C1 segment of cervical spinal cord (tissue), 14 donors: ENCODE measurements around the gene BDKRB2.
"Not testable (repeated sequence)": the region's sequence is repeated elsewhere in the genome, so short reads cannot be mapped to it uniquely, and the experiment has no call there.

Source experiments
- DNase-seq, 14 donors: peaks; one replicate each; lab custom pipeline; 2025; lab: John Stamatoyannopoulos, UW

BDKRB2 gene

DNA sequence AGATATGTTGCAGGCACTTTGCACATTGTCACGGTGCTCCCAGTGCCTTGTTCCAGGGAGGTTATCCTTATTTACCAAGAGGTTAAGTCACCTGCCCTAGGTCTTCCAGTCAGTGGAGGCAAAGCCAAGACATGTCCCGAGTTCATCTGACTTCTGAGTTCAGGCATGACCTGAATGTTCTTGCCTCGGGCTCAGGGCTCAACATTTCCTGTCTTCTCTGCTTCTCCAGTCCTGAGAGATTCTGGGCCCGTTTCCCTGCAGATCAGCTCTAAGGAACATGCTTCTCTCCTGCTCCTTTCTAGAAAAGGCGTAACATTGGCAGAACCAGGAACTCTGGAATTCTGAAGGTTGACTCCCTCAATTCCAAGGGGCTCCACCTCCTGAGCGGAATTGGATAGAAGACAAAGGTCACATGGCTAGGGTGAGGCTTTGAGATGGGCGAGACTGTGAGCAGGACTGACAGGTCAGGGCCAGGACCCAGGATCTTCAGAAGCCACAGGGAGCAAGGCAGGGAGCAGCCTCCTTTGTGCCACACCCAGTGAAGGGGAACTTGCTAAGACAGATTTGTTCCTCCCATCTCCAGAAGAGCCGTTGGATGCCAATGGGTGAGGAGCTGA lies 19.9 kb downstream of the BDKRB2 start:
- DNase-seq, result no peak

DNA sequence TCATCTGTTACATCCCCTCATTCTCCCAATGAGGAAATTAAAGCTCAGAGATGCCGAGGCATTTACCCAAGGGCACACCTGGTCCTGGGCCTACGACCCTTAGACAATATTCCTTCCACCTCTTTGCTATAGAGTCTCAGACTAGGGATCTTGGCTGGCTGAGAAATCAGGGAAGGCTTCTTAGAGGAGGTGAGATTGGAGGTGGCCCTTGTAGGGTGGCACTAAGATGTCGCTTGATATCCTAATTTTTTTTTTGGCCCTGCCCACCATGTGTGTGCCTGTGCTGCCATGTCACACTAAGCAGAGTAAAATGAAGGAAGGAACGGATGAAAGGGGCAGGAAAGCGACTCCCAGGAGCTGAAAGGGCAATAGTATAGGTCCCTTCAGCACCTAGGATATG lies 20.6 kb downstream of the BDKRB2 start:
- DNase-seq, result no peak

DNA sequence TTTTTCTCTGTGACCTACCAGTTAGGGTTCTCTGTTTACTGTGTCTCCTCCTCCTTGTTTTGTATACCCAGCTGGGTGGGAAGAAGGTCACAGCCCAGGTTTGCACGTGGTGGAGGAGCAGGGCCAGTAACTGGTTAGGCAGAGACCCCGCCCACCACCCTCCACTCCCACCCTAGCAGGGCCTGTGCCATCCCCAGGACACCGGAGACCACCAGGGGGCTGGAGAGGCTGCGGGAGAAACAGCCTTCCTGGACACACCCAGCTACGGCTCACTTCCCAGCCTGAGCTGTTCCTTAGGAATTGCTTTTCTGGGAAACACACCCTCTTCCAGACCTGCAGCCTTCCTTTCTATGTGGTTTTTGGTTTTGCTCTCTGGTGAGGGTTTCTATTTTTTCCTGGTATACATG lies 21.1 kb downstream of the BDKRB2 start:
- no peak for DNase-seq

DNA sequence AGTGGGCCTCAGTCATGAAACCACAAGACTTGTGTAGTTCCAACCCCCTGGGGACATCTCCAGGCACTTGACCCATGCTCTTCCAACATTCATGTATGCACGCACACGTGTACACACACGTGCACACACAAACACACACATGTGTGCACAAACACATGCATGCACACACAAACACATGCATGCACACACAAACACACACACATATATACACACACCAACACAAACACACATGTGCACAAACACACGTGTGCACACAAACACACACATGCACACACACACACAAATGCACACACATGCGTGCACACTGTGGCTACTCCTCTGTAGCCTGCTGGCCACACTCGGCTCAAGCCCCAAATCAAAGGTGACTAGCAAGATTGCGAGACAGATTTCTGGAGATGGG lies 22.8 kb downstream of the BDKRB2 start:
- DNase-seq, result no peak

DNA sequence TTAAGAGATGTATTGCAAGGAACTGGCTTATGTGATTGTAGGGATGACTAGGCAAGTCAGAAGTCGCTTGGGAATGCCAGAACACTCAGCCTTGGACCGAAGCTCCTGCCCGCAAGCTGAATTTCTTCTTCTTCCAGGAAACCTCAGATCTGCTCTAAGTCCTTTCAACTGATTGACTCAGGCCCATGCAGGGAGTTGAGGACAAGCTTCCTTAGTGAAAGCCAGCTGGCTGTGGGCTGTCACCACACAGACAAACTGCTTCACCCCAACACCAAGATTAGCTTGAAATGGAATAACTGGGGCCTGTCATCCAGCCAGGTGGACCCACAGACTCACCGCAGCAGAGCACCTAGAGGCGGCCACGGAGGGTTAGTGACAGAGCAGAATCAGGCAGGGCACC lies 24.7 kb downstream of the BDKRB2 start:
- no peak for DNase-seq

DNA sequence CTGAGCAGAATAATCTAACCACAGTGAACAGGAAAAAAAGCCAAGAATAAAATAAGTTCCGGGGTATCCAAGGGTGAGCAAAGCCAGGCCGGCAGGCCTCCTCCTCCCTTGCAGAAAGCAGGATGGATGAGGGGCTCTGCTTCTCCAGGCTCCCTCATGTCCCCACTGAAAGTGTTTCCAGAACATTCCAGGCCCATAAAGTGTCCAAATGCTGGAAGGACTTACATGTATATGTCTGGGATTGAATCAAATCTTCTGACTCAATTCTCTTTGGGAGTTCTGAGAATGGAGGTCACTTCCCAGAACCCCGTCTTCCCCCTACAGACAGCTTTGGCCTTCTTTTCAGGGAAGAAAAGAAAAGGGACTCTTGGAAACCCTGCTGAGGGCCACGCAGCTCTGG lies 26.4 kb downstream of the BDKRB2 start:
- DNase-seq, result no peak

DNA sequence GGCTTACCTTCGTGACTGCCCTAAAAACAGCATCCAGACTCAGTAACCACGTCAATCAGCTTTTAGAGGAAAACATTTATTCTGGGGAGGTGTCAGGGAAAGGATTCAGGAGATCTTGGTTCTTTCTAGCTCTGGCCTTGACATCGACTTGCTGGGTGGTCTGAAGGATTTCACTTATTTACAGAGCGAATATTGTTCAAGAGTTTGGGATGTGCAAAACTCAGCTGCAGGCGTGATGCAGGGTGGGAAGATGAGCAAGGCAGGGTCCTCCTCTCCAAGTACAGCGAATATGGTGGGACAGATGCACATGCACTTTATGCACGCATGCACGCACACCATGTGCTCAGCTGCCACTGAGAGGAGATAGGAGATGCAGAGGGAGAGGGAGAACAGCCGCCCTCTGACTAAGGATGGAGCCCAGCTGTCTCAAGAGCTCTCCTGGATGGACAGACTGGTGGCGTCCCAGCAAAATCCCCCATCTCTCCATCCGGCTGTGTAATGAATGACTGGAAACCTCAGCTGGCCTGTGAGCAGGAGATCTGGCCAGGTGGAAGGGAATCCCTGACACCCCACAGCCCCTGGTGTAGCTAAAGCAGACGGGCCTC lies 27.0 kb downstream of the BDKRB2 start:
- no peak for DNase-seq

DNA sequence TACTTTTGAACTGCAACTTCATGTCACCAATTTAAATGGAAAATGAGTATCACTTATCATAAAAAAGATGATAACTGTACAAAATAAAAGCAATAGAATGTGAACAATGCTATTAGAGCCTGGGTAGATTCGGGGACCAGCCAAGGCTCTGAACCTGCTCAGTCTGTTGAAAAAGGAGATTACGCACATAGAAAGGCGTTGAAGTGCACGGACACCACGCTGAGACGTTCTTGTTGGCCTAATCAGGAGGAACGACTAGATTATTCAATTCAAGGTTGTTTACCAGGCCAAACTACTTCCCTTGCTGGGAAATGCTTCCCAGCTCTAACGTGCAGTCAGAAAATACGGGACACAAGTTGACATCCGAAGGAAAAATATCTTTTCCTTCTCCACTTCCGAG lies 27.9 kb downstream of the BDKRB2 start:
- DNase-seq, result no peak

DNA sequence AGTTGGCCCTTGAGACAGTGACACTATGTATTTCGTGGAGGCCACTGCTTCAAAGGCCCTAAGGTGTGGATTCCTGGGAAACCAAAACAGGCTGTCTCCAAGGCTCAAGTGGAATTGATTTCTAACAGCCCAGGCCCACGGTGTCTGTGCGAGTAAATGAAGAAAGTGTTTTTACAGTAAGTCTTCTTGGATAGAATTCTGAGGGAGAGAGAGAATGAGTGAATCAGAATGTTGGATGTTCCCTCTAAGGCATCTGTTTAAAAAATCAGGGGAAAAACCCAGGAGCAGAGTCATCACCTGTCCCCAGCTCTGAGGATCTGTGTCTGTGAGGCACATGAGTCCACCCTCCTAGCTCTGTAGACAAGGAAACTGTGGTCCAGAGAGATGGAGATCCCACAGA lies 29.0 kb downstream of the BDKRB2 start:
- no peak for DNase-seq

DNA sequence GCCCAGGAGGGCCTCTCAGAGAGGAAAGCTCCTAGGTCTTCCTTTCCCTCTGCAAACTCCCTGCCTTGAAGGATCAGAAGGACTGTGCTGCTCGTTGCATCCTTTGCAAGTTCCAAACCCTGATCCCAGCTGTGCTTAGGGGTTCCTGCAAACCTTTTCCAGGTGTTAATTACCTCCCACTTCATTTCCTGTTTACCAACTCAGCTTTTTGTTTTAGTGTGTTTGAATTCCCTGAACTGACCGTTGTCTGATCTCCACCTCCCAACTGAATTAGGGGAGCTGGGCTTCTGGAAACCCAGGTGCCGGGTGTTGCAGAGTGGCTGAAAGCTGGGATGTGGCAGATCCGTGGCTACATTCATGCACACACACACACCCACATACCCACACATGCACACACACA lies 30.8 kb downstream of the BDKRB2 start:
- DNase-seq, result no peak

DNA sequence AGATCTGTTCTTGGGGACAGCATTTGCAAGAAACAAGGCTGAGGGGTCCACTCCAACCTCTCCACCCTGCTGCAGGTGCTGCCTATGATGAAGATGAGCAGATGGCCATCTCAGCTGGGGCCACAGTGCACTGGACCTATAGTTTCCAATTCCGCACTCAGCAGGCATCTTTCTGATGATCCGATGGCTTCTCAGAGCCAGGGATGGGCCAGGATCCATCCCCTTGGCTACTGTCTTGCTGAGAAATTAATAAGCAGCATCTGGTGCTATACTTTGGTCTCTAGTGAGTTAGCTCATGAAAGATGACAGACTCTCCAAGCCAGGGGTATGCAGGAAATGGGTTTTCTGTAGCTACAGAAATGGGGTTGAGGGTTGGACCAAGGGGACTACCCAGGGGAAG lies 33.0 kb downstream of the BDKRB2 start:
- peak in 1 of 14 donors; percentile 48 for DNase-seq

DNA sequence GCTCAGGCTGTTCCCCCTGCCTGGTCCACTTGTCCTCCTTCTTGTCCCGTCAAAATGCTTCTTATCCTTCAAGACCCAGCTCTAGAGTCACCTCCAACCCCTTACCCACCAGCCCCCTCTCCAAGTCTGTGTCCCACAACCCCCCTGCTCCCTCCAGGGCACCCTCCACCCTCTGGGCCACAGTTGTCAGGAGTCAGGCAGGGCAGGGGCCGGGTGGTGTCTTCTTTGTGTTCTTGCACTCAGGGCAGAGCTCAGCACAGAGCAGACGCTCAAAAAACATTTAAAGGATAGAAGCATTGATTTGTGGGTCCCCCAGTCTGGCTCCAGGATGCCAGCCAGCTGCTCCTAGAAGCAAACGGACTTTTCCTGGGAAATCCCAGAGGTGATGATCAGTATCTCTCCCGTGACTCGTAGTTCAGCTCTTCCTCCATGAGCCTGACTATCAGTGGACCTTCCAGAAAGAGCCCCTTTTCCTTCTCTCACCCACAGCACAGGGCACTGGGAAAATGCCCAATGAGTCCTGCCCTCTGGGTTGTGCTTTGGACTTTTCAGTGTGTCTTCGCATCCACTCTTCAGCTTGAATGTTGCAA lies 34.1 kb downstream of the BDKRB2 start:
- DNase-seq, result no peak

DNA sequence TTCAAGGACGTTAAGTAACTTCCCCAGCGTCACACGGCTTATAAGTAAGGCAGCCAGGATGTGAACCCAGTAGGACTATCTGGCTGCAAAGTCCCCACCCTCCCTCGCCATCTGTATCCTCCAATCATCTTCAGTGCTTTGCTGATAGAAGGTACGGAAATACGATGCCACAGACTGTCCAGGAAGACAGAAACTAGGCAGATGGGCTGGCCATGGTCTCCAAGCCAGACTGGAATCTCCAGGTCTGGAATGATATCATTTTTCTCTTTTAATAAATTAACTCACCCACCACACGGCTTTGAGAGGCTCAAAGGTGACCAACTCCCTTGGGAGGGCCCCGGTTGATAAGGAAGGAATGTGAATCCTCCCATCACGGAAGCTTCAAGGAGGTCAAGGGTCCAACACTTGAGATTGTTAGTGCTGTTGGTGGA lies 35.1 kb downstream of the BDKRB2 start:
- DNase-seq, result no peak

DNA sequence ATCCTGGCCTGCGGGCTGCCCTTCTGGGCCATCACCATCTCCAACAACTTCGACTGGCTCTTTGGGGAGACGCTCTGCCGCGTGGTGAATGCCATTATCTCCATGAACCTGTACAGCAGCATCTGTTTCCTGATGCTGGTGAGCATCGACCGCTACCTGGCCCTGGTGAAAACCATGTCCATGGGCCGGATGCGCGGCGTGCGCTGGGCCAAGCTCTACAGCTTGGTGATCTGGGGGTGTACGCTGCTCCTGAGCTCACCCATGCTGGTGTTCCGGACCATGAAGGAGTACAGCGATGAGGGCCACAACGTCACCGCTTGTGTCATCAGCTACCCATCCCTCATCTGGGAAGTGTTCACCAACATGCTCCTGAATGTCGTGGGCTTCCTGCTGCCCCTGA lies 36.0 kb downstream of the BDKRB2 start:
- no peak for DNase-seq

DNA sequence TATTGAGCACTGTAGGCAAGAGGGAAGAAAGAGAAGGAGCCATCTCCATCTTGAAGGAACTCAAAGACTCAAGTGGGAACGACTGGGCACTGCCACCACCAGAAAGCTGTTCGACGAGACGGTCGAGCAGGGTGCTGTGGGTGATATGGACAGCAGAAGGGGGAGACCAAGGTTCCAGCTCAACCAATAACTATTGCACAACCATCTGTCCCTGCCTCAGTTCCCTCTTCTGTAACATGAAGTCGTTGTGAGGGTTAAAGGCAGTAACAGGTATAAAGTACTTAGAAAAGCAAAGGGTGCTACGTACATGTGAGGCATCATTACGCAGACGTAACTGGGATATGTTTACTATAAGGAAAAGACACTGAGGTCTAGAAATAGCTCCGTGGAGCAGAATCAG lies 37.5 kb downstream of the BDKRB2 start:
- DNase-seq, result no peak

DNA sequence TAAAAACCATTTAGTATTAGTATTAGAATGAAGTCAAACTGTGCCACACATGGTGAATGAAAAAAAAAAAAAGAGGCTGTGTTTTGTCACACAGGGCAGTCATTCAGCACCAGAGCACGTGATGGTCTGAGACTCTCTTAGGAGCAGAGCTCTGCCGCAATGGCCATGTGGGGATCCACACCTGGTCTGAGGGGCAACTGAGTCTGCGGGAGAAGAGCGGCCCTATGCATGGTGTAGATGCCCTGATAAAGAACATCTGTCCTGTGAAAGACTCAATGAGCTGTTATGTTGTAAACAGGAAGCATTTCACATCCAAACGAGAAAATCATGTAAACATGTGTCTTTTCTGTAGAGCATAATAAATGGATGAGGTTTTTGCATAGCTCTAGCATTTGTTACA lies 39.1 kb downstream of the BDKRB2 start:
- no peak for DNase-seq

DNA sequence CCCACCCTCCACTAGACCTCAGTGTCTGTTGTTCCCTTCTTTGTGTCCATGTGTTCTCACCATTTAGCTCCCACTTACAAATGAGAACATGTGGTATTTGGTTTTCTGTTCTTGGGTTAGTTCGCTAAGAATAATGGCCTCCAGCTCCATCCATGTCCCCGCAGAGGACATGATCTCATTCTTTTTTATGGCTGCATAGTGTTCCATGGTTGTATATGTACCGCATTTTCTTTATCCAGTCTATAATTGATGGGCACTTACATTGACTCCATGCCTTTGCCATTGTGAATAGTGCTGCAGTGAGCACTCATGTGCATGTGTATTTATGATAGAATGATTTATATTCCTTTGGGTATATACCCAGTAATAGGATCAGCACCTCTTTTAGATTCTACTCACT lies 40.4 kb downstream of the BDKRB2 start:
- not testable (repeated sequence) for DNase-seq

DNA sequence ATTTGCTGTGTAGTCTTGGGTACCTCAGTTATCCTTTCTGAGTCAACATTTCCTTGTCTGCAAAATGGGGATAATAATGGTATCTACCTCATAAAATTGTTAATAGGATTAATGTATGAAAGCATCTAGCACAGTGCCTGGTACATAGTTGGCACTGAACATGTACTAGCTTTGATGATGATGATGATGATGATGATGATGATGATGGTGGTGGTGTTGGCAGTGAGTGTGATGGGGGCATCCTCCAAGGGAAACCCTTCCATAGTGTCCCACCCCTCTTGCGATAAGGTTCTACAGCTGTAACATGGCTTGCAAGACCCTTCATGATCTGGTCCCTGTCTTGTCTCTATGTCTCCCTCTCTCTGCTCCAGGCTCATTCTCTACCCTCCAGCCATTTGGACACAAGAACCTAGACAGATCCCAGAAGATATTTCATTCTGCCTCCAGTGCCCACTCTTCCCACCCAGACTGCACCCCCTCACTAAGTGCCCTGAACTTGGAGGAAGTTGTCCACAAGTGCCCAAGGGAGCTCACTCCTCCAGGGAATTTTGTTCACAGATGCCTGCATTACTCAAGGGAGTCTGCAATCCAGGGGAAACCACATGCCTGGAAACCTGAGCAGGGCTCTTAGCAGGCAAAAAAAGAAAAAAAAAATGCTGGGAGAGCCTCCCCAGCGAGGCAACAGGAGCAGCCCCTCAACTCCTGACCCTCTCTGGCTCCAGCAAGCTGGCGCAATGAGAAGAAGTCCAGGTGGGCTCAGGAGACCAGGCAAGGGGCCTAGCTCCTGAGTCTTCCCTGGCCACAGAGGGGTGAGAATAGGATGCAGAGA lies 41.3 kb downstream of the BDKRB2 start:
- no peak for DNase-seq

DNA sequence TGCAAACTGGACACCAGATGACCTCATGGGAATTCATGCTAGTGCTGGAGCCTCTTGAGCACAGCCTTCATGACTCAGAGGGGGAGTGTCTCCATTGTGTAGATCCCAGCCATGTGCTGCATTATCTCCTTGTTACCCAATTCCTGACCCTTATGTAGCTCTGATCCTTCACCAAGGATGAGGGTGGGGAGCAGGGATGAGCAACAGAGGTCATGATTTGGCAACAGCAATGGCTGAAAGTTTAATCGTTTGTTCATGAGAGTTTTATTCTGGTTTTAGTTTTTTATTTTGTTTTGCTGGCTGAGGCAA lies 41.9 kb downstream of the BDKRB2 start:
- no peak for DNase-seq

DNA sequence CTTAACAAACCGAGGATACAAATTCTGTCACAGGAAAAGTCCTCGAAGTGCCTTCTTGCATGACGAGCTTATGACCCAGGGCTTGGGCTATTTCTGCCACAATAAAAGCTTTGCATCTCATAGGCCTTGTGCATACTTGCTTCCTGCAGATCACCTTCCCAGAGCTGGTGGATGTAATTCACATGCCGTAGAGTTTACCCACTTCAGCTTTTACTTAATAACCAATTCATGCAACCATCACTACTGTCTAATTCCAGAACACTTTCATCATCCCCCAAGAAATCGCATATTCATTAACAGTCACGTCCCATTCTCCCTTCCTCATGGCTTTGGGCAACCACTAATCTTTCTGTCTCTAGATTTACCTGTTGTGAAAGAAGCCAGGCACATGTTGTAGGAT lies 42.4 kb downstream of the BDKRB2 start:
- DNase-seq, result no peak

DNA sequence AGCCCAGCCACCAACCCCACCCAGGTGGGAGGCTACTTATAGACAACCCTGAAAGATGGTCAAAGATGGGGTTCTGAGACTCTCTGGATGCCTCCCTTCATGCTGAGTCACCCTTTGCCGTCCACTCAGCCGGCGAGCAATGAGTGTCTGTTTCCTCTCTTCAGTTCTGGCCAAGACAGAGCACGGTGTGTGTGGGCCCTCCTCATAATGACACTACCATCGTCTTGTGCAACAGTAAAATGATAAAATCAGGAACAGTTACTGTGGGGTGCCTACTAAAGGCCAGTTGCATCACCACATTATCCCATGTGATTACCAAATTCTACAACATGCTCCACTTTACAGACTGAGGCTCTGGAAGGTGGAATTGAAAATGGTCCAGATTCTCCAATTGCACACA lies 44.4 kb downstream of the BDKRB2 start:
- no peak for DNase-seq

DNA sequence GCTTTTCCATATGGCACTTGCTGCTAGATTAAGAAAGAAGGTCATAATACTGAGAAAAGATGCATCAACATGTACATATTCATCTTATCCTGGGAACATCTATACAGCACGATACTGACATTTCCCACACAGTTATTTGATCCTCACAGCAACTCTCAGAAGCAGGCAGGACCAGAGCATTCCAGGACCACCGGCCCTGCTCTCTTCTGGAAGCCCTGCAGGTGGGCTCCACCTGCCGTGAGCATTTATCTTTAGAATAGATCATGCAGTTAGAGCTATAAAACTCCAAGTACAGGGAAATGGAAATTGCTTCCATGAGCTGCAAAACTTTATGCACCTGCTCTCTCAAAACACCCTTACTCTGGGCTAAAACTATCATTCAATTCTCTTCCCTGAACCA lies 45.8 kb downstream of the BDKRB2 start:
- DNase-seq, result no peak

DNA sequence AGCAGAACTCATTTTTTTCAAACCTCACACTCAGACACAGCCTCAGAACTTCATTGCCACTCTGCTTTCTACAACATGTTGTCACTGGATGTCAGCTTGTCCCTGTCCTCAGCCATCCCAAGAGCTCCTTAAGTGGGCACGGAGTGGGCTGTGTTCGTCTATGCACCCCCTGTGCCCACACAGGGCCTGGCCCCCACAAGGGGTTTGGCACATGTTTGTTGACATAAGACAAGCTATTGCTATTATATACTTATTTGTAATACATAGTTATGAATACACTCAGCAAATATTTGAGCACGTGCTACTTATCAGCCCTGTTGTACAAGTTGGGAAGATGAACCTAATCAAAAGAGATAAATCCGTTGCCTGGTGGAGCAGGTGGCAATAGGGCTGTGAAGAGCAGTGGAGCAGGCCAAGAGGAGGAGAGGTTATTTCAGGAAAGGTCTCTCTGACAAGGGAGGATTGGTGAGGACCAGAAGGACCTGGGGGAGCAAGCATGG lies 47.1 kb downstream of the BDKRB2 start:
- DNase-seq, result no peak
